Stomach (tissue), 4 donors: ENCODE data around the gene PGM3.

Experiments used
- EP300 ChIP-seq: sonication (generic); formaldehyde crosslinking; IDR thresholded peaks from one replicate; pipeline ENCODE4 v1.6.1; 2017; ENCODE audit warnings: antibody characterized with exemption
- POLR2A ChIP-seq, 4 donors: fragments of 450-650 bp; IDR thresholded peaks; one replicate each; pipeline ENCODE4 v1.6.1; 2016; ENCODE audit warnings: antibody characterized with exemption in 4 of 4, control low read depth in 2 of 4, mild to moderate bottlenecking in 1 of 4, moderate library complexity in 1 of 4
- POLR2AphosphoS5 ChIP-seq, 3 donors: sonication (generic); formaldehyde crosslinking; IDR thresholded peaks; one replicate each; pipeline ENCODE4 v1.6.1; 2016; ENCODE audit warnings: antibody characterized with exemption in 3 of 3
- TF ChIP-seq, protein P1 (sequence below), 7 experiments: fragments of 450-650 bp in 4 of 7; fragments of 200-600 bp in 3 of 7; sonication (generic) in 3 of 7; IDR thresholded peaks; one replicate each; pipeline ENCODE4 v1.5.1; 2016 to 2019; ENCODE audit warnings: antibody characterized with exemption in 7 of 7, control low read depth in 2 of 7, mild to moderate bottlenecking in 1 of 7

DNA sequence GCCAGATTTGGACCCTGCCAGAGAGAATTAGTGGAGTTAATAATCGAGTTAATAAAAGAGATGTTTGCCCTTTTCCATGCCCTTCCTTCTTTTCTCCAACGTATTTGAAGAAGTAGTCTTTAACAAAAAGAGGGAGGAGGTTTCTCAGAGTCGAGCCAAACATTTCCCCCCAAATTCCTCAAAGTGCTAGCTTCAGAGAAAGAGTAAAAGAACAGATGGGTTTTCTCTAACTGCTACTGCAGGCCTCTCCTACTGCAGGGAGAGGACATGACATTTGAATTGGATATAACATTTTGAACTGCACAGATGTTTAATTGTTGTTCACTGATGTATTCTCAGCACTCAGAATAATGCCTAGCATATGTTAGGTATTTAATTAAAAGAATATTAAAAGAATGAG is 25.6 kb upstream of the PGM3 start:
- TF ChIP-seq EP300 (no peak), POLR2AphosphoS5 (IDR thresholded peaks at IDR 0.05) (no peak), POLR2A (IDR thresholded peaks at IDR 0.05) (no peak)
- TF ChIP-seq, protein P1, sequence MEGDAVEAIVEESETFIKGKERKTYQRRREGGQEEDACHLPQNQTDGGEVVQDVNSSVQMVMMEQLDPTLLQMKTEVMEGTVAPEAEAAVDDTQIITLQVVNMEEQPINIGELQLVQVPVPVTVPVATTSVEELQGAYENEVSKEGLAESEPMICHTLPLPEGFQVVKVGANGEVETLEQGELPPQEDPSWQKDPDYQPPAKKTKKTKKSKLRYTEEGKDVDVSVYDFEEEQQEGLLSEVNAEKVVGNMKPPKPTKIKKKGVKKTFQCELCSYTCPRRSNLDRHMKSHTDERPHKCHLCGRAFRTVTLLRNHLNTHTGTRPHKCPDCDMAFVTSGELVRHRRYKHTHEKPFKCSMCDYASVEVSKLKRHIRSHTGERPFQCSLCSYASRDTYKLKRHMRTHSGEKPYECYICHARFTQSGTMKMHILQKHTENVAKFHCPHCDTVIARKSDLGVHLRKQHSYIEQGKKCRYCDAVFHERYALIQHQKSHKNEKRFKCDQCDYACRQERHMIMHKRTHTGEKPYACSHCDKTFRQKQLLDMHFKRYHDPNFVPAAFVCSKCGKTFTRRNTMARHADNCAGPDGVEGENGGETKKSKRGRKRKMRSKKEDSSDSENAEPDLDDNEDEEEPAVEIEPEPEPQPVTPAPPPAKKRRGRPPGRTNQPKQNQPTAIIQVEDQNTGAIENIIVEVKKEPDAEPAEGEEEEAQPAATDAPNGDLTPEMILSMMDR (IDR thresholded peaks at IDR 0.05) = no peak
